Activated naive CD4-positive, alpha-beta T cell treated with anti-CD3 and anti-CD28 coated beads, Interleukin-2, amount 10 ng/mL, durations not matched to agents 7 days and 5 days (primary cell): Measurements from ENCODE around the gene ABO.
"Not testable (repeated sequence)": the region's sequence is repeated elsewhere in the genome, so short reads cannot be mapped to it uniquely, and the experiment has no call there.

Experiments used
- CTCF ChIA-PET: fragments of 350-600 bp; sonication (Branson Sonifier 250); formaldehyde crosslinking; loops from one replicate; lab custom pipeline; 2021; ENCODE audit warnings: antibody characterized with exemption; lab: Charles Lee
- DNase-seq: peaks from one replicate; pipeline ENCODE4 v3.0.0-alpha.2; 2020
- H3K27ac Mint-ChIP-seq: one replicate; pipeline ENCODE4 v1.8.0; 2021; ENCODE audit warnings: mild to moderate bottlenecking, moderate library complexity, mixed read lengths
- H3K27me3 Mint-ChIP-seq: one replicate; pipeline ENCODE4 v1.8.0; 2021; ENCODE audit warnings: mild to moderate bottlenecking, mixed read lengths
- H3K36me3 Mint-ChIP-seq: one replicate; pipeline ENCODE4 v1.8.0; 2021; ENCODE audit warnings: mixed read lengths
- H3K4me1 Mint-ChIP-seq: one replicate; pipeline ENCODE4 v1.8.0; 2021; ENCODE audit warnings: mixed read lengths
- H3K4me3 Mint-ChIP-seq: one replicate; pipeline ENCODE4 v1.8.0; 2021; ENCODE audit warnings: mild to moderate bottlenecking, moderate library complexity, mixed read lengths
- H3K9me3 Mint-ChIP-seq: one replicate; pipeline ENCODE4 v1.8.0; 2021; ENCODE audit warnings: mixed read lengths

Gene ABO

DNA sequence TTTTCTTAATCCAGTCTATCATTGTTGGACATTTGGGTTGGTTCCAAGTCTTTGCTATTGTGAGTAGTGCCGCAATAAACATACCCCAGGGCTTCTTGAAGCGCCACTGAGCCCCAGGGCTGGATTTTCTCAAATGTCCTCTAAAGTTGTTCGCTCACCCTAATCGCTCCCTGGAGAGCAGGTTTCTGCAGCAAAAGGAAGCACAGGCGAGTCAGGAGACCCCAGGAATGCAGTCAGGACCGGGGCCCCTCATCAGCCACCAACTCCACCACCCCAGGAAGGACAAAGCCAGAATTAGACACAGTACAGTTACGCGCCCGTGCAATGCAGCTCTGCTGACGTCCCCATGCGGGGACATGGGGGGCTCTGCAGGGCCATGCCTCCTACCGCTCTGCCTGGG, 50.2 kb downstream of the ABO start:
- CTCF ChIA-PET, result no interaction called here

DNA sequence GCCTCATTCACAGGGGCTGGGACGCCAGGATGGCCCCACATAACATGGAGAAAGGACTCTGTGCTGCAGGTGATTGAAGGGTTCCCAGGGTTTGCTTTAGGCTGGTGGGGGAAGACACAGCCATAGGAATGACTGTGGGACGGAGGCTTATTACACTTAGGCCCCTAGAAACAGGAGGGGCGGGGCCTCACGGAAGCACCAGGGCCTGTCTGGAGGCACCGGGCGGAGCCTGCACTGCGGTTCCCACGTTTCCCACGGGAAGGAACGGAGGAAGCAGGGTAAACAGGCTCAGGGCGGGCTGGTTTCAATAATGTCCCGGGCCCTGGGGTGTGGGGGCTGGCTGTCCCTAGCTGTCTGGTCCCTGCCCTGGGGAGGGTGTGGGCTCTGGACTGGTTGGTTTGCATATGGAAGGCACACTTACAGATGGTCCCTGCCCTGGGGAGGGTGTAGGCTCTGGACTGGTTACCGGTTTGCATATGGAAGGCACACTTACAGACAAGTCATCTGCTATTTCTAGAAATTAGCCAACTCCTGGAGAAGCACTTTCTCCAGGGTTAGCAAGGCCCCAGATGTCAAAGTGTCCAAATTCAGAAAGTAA, 51.7 kb downstream of the ABO start:
- H3K27ac Mint-ChIP-seq, CTCF ChIA-PET, H3K4me1 Mint-ChIP-seq: not testable (repeated sequence)

More for the DNA sequence above, 50.2 kb downstream of the ABO start:
- Mint-ChIP-seq H3K4me1 (no peaks in the 10 kb centered on the region), H3K27me3 (peaks cover 36% of the 10 kb centered on the region), H3K9me3 (no peaks in the 10 kb centered on the region), H3K36me3 (no peaks in the 10 kb centered on the region), H3K27ac (no peak overlapping the region), H3K4me3 (no peak overlapping the region)
- no peak for DNase-seq

DNA sequence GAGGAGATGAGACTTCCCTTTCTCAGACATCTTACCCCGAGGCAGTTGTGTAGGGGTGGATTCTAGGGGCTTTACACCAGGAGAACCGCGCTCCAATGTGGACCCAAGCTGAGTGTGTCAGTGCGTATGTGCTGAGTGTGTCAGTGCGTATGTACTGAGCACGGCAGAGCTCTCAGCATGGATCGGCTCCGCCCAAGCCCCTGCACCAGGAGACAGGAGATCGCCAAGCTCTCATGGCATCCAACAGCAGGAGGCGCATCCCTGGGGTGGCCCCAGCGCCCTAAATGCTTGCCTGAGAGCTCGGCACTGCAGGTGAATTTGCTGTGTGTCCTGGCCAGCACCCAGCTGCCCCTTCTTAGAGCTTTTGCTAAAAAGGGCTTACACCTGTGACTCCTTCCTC, 53.0 kb downstream of the ABO start:
- not testable (repeated sequence) for H3K9me3 Mint-ChIP-seq, H3K4me3 Mint-ChIP-seq, H3K36me3 Mint-ChIP-seq

More for the DNA sequence above, 51.7 kb downstream of the ABO start:
- not testable (repeated sequence) for DNase-seq, H3K9me3 Mint-ChIP-seq, H3K4me3 Mint-ChIP-seq, H3K36me3 Mint-ChIP-seq
- peaks cover 38% of the 10 kb centered on the region for H3K27me3 Mint-ChIP-seq

DNA sequence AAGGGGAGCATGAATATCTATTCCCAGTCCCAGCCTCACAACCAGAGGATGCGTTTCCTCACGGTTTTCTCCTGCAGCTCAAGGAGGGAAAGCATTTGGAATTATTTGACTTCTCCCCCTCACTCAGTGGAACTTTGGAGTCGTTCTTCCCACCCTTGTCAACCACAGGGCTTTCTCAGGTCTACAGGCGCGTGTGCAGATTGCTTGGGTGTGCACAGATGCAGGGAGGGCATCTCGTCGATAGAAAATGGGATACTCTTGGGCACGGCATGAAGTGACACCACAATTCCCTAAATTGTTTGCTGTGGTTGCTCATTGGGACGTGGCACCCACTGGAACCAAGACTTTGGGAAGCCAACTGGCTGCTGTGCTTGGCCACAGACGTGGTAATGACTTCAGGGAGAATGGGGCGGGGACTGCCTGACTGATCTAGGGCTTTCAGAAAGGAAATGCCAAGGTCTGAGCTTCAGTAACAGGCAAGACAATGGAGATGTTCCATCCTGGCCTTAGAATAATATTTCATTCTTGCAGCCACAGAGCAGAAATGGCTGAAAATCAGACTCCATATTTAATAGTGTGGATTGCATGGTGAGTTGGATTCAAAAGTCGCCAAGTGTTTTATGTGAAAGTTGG, 53.7 kb downstream of the ABO start:
- Mint-ChIP-seq H3K27me3 (peaks cover 55% of the 10 kb centered on the region), H3K27ac (no peak overlapping the region), H3K36me3 (no peaks in the 10 kb centered on the region), H3K4me1 (no peaks in the 10 kb centered on the region), H3K4me3 (no peak overlapping the region), H3K9me3 (no peaks in the 10 kb centered on the region)
- DNase-seq, result no peak
- CTCF ChIA-PET, result no interaction called here

More for the DNA sequence above, 53.0 kb downstream of the ABO start:
- peaks cover 48% of the 10 kb centered on the region for H3K27me3 Mint-ChIP-seq
- H3K27ac Mint-ChIP-seq, CTCF ChIA-PET, H3K4me1 Mint-ChIP-seq, DNase-seq: not testable (repeated sequence)

DNA sequence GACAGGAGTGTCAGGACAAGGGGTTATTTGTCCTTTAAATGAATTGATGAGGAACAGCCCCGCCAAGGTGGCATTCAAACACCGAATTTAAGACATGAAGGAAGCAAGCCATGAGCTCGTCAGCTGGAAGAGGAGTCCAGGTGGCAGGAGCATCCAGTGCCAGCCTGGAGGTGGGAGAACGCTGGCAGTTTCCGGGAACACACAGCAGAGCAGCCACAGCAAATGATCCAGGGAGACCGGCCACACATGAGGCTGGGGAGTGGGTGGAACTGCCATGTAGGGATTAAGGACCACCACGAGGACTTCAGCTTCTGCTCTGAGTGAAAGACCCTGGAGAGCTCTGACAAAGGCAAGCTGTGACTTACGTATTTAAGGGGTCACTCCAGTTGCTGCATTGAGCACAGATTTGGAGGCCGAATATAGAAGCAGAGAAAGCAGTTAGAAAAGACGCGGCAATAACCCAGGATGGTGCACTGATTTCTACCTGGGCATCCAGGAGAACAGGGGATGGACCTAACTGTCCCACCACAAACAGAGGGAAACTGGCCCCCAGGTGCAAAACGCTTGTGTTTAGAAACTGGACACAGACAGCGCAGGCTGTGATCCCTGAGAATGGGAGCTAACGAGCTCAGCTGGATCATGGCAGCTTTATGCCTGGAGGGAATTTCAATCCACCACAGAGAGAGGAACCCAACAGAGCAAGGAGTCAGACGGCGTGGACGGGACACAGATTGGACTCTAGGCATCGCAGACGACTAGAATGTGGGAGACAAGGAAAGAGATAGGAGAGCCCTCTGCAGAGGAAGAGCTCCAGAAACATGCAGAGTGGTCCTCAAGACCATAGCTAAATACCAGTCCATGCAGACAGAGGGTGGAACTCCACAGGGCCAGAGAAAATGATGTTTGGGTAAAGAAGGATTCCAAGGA, 56.7 kb downstream of the ABO start:
- CTCF ChIA-PET, H3K4me3 Mint-ChIP-seq, DNase-seq, H3K36me3 Mint-ChIP-seq, H3K27ac Mint-ChIP-seq, H3K4me1 Mint-ChIP-seq, H3K9me3 Mint-ChIP-seq: not testable (repeated sequence)
- H3K27me3 Mint-ChIP-seq, result peaks cover 77% of the 10 kb centered on the region

DNA sequence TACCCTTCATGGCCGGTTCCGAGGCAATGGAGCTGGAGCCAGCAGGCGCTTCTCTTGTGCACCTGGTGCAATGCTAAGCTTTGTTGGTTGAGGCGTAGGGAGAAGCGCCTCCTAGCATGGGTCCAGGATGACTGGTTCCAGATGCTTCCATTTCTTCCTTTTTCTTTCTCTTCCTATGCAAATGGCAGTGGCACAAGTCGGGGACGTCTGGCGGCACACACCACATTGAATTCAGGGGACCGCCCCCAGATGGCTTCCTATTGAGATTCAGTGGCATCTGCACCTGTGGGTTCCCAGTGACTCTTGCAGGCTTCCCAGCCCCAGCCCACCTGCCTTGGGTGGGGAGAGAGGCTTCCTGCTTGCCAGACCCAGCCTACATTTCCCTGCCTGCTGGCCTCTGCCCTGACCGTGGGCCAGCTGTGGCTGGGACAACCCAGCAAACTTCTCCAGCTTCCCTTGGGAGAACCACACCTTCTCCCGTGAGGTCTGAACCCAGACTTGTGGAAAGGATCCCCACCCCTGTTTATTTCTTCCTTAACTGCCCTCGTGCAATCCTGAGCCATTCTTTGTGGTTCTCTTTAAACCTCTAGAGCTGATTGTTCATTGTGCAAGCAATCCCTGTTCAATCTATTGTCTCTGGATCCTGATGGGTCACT, 57.5 kb downstream of the ABO start:
- H3K9me3 Mint-ChIP-seq, CTCF ChIA-PET, DNase-seq, H3K4me1 Mint-ChIP-seq, H3K4me3 Mint-ChIP-seq, H3K36me3 Mint-ChIP-seq, H3K27ac Mint-ChIP-seq: not testable (repeated sequence)
- peaks cover 74% of the 10 kb centered on the region for H3K27me3 Mint-ChIP-seq

DNA sequence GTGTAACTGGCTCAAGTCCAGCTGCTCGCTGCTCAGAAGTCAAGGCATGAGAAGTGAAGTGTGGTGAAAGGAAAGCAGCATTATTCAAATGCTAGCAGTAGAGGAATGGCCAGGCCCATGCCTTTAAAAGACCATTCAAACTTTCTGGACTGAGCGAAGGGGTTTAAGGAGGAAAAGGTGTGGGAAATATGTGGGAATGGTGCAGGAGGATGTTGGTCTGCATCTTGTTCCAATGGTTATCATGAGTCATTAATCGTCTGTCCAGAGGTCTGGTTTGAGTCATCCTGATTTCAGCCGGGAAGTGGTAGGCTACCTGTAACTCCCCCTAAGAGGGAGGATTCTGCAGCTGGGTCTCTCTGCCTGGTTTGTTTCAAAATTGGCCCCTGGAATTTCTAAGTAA, 60.7 kb downstream of the ABO start:
- H3K9me3 Mint-ChIP-seq, H3K36me3 Mint-ChIP-seq, H3K4me1 Mint-ChIP-seq, DNase-seq, CTCF ChIA-PET, H3K27ac Mint-ChIP-seq, H3K4me3 Mint-ChIP-seq: not testable (repeated sequence)
- H3K27me3 Mint-ChIP-seq, result peaks cover 66% of the 10 kb centered on the region

DNA sequence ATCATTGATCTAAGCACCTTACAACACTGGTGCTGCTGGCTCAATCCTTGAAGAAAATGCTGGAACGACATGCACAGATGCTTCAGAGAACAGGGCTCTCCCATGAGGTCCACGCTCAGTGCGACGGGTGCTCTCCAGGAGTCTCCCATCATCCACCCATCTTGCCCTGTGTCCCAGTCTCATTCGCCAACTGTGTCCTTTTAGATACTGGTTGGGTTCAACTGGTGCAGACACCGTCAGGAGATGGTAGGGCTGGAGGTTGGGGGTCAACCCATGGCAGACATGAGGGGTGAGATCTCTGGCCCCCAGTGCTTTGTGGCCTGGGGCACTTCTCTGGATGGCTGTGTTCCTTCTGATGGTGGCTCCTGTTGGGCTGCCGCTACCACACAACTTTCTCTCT, 64.4 kb downstream of the ABO start:
- Mint-ChIP-seq H3K9me3 (no peaks in the 10 kb centered on the region), H3K36me3 (no peaks in the 10 kb centered on the region), H3K27ac (no peak overlapping the region), H3K4me1 (no peaks in the 10 kb centered on the region), H3K4me3 (no peak overlapping the region), H3K27me3 (peaks cover 42% of the 10 kb centered on the region)
- no peak for DNase-seq
- CTCF ChIA-PET, result no interaction called here

DNA sequence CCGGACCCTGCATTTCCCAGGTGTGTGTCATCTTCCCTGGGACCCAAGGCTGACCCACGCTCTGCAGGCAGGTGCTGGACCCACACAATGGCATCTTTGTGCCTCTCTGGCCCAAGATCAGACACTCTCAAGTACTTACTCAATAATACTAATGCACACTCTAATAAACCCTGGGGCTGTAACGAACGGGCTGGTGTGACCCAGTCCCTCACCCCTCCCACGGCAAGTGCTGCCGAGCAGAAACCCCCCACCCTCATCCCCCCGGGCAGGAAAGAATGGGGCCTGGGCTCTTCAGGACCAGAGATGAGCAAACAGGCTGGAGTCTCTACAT, 64.8 kb downstream of the ABO start:
- no peak for DNase-seq
- Mint-ChIP-seq H3K27me3 (peaks cover 38% of the 10 kb centered on the region), H3K4me1 (no peaks in the 10 kb centered on the region), H3K27ac (no peak overlapping the region), H3K4me3 (no peak overlapping the region), H3K36me3 (no peaks in the 10 kb centered on the region), H3K9me3 (no peaks in the 10 kb centered on the region)
- CTCF ChIA-PET, result no interaction called here

DNA sequence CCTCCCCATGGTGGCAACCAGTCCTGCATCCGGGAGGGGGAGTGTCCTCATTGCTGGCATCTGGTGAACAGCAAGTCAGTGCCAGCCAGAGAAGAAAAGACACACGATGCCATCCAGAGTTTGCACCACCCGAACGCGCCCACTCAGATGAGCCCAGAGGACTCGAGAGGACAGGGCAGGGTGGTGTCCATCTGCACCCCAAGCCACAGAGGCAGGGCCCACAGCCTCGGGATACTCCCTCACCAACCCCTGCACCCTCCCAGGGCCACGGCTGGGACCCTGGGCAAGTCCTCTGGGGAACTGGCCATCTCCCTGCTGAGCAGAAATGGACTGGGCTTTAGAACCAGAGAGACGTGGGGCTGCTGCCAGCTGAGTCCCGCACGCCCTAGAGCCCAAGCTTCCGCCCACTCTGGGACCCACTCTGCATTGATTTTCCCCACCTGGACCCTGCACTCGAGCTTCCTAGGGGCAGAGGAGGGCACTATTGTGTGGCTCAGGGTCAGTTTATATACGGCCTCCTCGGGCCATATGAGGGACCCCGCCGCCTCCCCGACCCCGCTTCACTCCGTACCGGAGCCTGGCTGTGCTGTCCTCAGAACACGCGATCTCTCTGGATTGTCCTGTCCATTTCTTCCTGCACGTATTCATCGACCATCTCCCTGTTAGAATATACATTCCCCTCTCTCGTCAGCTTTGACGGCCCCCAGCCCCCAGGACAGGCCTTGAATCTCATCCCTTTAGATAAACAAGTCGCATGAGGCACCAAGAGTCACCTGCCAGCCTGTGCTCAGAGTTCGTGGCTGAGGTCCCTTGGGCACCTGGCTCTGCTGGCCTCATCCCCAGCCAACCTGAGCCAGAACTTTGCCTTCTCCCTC, 65.4 kb downstream of the ABO start:
- H3K36me3 Mint-ChIP-seq, H3K27ac Mint-ChIP-seq, H3K4me1 Mint-ChIP-seq, CTCF ChIA-PET, DNase-seq, H3K9me3 Mint-ChIP-seq, H3K4me3 Mint-ChIP-seq: not testable (repeated sequence)
- peaks cover 34% of the 10 kb centered on the region for H3K27me3 Mint-ChIP-seq

DNA sequence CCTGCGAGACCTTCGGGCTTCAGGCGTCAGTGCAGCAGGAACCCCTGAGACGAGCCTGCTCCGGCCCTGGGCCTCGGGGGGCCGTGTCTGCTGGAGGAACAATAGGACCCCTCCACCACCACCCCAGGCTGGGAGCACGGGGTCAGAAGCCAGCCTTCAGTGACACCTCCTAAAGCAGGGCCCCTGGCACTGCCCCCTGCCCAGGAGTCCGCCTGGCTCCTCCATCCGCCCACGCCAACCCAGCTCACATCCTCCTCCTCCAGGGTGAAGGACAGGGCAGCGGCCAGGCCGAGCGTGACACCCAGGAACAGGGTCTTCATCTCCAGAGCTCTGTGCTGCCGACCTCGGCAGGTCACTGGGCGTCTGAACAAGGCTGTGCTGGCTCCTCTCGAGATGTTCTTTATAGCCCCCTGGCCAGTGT, 66.1 kb downstream of the ABO start, which contains the start of gene OBP2B:
OBP2B (minus strand) TSS at position 371 of the 421 bp plus-strand sequence; CDS start at position 320, 51 bp downstream.
- peaks cover 27% of the 10 kb centered on the region for H3K27me3 Mint-ChIP-seq
- CTCF ChIA-PET, H3K27ac Mint-ChIP-seq, DNase-seq, H3K4me1 Mint-ChIP-seq, H3K36me3 Mint-ChIP-seq, H3K4me3 Mint-ChIP-seq, H3K9me3 Mint-ChIP-seq: not testable (repeated sequence)

DNA sequence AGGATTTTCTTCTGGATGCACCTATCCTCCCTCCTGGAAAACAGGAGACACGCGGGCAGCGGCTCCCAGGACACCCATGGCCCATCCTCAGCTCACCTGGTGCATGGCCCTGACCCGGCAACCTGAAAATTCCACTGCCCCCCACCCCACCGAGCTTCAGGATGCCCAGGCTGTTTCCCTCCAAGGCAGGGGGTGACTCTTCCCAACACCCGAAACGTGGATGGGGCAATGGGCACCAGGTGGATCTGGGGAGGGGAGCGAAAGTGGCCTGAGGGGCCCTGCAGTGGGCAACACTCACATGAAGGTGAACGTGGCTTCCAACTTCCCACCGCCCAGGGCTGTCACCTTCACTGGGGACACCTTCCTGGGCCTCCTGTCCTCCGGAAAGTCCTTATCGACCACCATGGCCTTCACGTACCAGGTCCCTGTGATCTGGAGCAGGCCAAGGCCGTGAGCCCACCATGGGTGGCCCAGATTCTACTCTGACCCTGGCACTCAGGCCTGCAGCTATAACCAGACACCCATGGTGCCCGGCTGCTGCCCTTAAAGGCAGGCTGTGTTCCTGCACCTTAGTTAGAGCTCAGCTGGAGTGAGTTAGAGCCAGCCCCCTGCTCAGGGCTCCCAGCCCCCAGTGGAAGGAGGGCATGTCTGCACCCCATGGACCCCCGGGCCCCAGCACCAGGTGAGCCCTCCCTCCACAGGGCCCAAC, 66.7 kb downstream of the ABO start:
- H3K9me3 Mint-ChIP-seq, DNase-seq, H3K27ac Mint-ChIP-seq, H3K4me1 Mint-ChIP-seq, H3K36me3 Mint-ChIP-seq, H3K4me3 Mint-ChIP-seq, CTCF ChIA-PET: not testable (repeated sequence)
- H3K27me3 Mint-ChIP-seq, result peaks cover 22% of the 10 kb centered on the region

DNA sequence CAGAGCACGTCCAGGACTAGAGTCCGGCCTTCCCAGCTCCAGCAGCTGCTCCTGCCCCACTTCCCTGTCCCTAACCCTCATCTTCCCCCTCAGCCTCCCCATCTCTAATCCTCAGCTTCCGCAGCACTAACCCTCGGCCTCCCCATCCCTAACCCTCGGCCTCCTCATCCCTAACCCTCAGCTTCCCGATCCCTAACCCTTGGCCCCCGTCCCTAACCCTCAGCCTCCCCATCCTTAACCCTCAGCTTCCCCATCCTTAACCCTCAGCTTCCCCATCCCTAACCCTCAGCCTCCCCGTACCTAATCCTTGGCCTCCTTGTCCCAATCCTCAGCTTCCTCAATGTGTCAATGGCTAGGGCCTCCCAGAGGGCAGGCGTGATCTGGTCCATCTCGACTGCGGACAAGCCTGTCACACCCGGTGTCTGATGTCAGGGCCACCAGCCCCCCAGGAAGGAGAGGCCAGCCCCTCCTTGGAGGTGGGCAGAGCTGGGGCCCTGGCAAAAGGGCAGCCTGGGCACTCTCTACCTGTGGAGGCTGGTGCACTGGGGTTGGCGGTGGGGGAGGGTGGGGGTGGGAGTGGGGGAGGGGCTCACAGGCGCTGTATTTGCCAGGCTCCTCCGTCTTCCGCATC, 67.3 kb downstream of the ABO start:
- Mint-ChIP-seq H3K36me3 (no peaks in the 10 kb centered on the region), H3K27ac (no peak overlapping the region), H3K27me3 (peaks cover 18% of the 10 kb centered on the region), H3K4me3 (no peak overlapping the region), H3K9me3 (no peaks in the 10 kb centered on the region), H3K4me1 (no peaks in the 10 kb centered on the region)
- no peak for DNase-seq
- CTCF ChIA-PET, result interaction anchor here (1.5 kb wide), 1 partner anchor 31 kb away, joined by 4 read pairs; no protein-coding TSS in a partner anchor
